Measurements from ENCODE around the gene TICRR. TPM values are rescaled to one million over a fixed set of nuclear protein-coding genes. Genes with fewer than 3 reads are reported as not detected.

TICRR gene
- total and polyA plus RNA-seq, 2 of the 8 experiments (the other 6 are each of a cell fraction or from before 2014, with no cell fraction given) = 13.1 to 34.8 TPM

- no peak for TF ChIP-seq MAX (IDR thresholded peaks at IDR 0.05)
Observed at GRCh38 chr15:89625716-89626115, 50.4 kb downstream of the TICRR start (continued).
